B cell (primary cell): ENCODE data around the gene LSMEM2. TPM values are rescaled to one million over a fixed set of nuclear protein-coding genes. Genes with fewer than 3 reads are reported as not detected.
A peak's percentile ranks its signal among the peaks of the same experiment; 100 is the strongest.

Experiments
- ATAC-seq: fragments of 200-7000 bp; cut with Tn5 transposase; one replicate; pipeline ENCODE4 v1.10.0; 2021; ENCODE audit warnings: low read depth, mild to moderate bottlenecking, moderate number of reproducible peaks, moderate library complexity
- CTCF ChIA-PET: fragments of 350-600 bp; sonication (Branson Sonifier 250); formaldehyde crosslinking; loops from one replicate; lab custom pipeline; 2021; ENCODE audit warnings: antibody characterized with exemption, inconsistent platforms; lab: Charles Lee
- POLR2A ChIA-PET: fragments of 350-600 bp; sonication (Branson Sonifier 250); formaldehyde crosslinking; loops from one replicate; lab custom pipeline; 2021; ENCODE audit warnings: antibody characterized with exemption; lab: Charles Lee
- DNase-seq: peaks from one replicate; pipeline ENCODE4 v3.0.0; 2013
- H2AFZ ChIP-seq: 2 replicates; pipeline ENCODE4 v1.6.1; 2012; ENCODE audit warnings: mild to moderate bottlenecking, low read depth, low read length; ENCODE audit not compliant: insufficient read depth, poor library complexity, severe bottlenecking
- H3K27ac ChIP-seq, 2 donors: 1 replicate in 1 of 2; 2 replicates in 1 of 2; pipeline ENCODE4 v1.5.1; 2012 to 2013; ENCODE audit warnings: low read length in 2 of 2, mild to moderate bottlenecking in 2 of 2, moderate library complexity in 1 of 2
- H3K27me3 ChIP-seq, 4 experiments: fragments of 200-600 bp in 1 of 4; sonication (generic) in 1 of 4; replicated peaks in 1 of 4; 1 replicate in 2 of 4; 2 replicates in 2 of 4; pipeline versions ENCODE4 v1.6.1 to v1.7.0; 2013 to 2016; ENCODE audit warnings: low read length in 3 of 4, mild to moderate bottlenecking in 2 of 4, mixed read lengths in 1 of 4, moderate library complexity in 1 of 4; ENCODE audit not compliant: insufficient read depth in 4 of 4, control insufficient read depth in 3 of 4; ENCODE audit errors: control extremely low read depth in 1 of 4
- H3K36me3 ChIP-seq, 2 experiments: replicated peaks in 1 of 2; 1 replicate in 1 of 2; 2 replicates in 1 of 2; pipeline versions ENCODE4 v1.6.1 to v1.7.1; 2013; ENCODE audit warnings: low read length in 1 of 2; ENCODE audit not compliant: insufficient read depth in 2 of 2, control insufficient read depth in 1 of 2; ENCODE audit errors: control extremely low read depth in 1 of 2, extremely low read depth in 1 of 2
- H3K4me1 ChIP-seq, 2 donors: fragments of 200-600 bp in 1 of 2; sonication (generic) in 1 of 2; 1 replicate in 1 of 2; 2 replicates in 1 of 2; pipeline versions ENCODE4 v1.5.1 to v1.6.1; 2013 to 2017; ENCODE audit warnings: low read length in 2 of 2; ENCODE audit not compliant: control insufficient read depth in 2 of 2, insufficient read depth in 2 of 2
- H3K4me2 ChIP-seq: replicated peaks from 2 replicates; pipeline ENCODE3; 2012; ENCODE audit warnings: mild to moderate bottlenecking, low read depth, low read length; ENCODE audit not compliant: poor library complexity, severe bottlenecking
- H3K4me3 ChIP-seq, 5 experiments: fragments of 200-600 bp in 1 of 5; sonication (generic) in 1 of 5; 1 replicate in 3 of 5; 2 replicates in 2 of 5; pipeline versions ENCODE4 v1.5.1 to v1.7.0; 2011 to 2016; ENCODE audit warnings: low read length in 4 of 5, mild to moderate bottlenecking in 4 of 5, low read depth in 2 of 5, control low read depth in 1 of 5, moderate library complexity in 1 of 5; ENCODE audit not compliant: insufficient read depth in 1 of 5; ENCODE audit errors: control extremely low read depth in 1 of 5, extremely low read depth in 1 of 5
- H3K79me2 ChIP-seq: fragments of 200-600 bp; sonication (generic); one replicate; pipeline ENCODE4 v1.6.0; 2016; ENCODE audit warnings: low read length; ENCODE audit not compliant: control insufficient read depth, insufficient read depth
- H3K9ac ChIP-seq: fragments of 200-600 bp; sonication (generic); 2 replicates; pipeline ENCODE4 v1.6.1; 2017; ENCODE audit warnings: mild to moderate bottlenecking, low read length, moderate library complexity
- H3K9me3 ChIP-seq, 3 donors: one replicate each; pipeline versions ENCODE4 v1.6.1 to v1.7.1; 2013; ENCODE audit warnings: low read length in 2 of 3; ENCODE audit not compliant: control insufficient read depth in 2 of 3, insufficient read depth in 1 of 3; ENCODE audit errors: control extremely low read depth in 1 of 3
- H4K20me1 ChIP-seq: 2 replicates; pipeline ENCODE4 v1.6.0; 2012; ENCODE audit warnings: mild to moderate bottlenecking, low read length; ENCODE audit not compliant: insufficient read depth, control insufficient read depth, poor library complexity, severe bottlenecking
- H3K27ac Mint-ChIP-seq: one replicate; pipeline ENCODE4 v1.8.0; 2021; ENCODE audit warnings: mixed read lengths
- H3K27me3 Mint-ChIP-seq: one replicate; pipeline ENCODE4 v1.8.0; 2021; ENCODE audit warnings: mixed read lengths
- H3K4me1 Mint-ChIP-seq: one replicate; pipeline ENCODE4 v1.8.0; 2021; ENCODE audit warnings: mixed read lengths
- H3K4me3 Mint-ChIP-seq: one replicate; pipeline ENCODE4 v1.8.0; 2021; ENCODE audit warnings: mixed read lengths
- H3K9me3 Mint-ChIP-seq: one replicate; pipeline ENCODE4 v1.8.0; 2022; ENCODE audit warnings: mixed read lengths; ENCODE audit not compliant: insufficient read depth
- CTCF ChIP-seq: fragments of 200-600 bp; IDR thresholded peaks from one replicate; pipeline ENCODE4 v1.8.0; 2022; ENCODE audit warnings: antibody characterized with exemption, mild to moderate bottlenecking
- EZH2 ChIP-seq: IDR thresholded peaks from 2 replicates; pipeline ENCODE4 v1.6.1; 2012; ENCODE audit warnings: borderline replicate concordance, low read depth, mild to moderate bottlenecking, moderate library complexity, low read length; ENCODE audit not compliant: insufficient read depth, poor library complexity, severe bottlenecking
- WGBS: methylation state at CpG from one replicate; pipeline ENCODE4 v1.1.5; 2013; ENCODE audit warnings: missing lambda C conversion rate; ENCODE audit not compliant: insufficient coverage; 5-methylcytosine and 5-hydroxymethylcytosine counted together
- intact Hi-C: fragments of 100-400 bp; cut with micrococcal nuclease; formaldehyde crosslinking; loops from one replicate; pipeline ENCODE4 v1.10.0; 2022
- polyA plus RNA-seq: library from polyadenylated mRNA; depleted of rRNA; stranded (reverse); fragments of >200 nt; gene quantifications from 2 replicates; pipeline ENCODE4 v1.2.3, GENCODE V29; 2012
- total RNA-seq, 2 donors: library from RNA; stranded (reverse); fragments of 120-200 nt in 1 of 2; gene quantifications; 1 replicate in 1 of 2; 2 replicates in 1 of 2; pipeline versions ENCODE4 v1.2.3 to v1.2.4, GENCODE V29; 2013 to 2022

The LSMEM2 gene
- total and polyA plus RNA-seq, 2 donors (not counting 1 experiment from before 2014, with no cell fraction given), result not detected

DNA sequence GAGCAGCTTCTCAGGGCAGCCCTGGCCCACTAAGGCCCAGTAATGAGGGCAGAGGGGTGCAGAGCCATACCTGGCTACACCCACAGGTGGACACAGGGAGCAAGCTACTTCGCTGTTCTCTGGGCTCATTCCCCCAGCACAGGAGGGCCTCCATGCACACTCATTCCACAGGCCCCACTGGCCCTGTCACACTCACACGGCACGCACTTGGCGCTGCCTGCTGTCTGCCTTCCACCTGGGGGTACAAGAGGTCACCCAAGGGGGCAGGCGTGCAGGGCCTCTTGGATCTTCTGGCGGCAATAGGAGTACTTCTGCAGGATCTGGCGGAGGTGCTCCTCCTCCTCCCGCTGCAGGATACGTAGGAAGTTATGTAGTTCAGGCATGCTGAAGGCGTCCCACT, 51.4 kb downstream of the LSMEM2 start:
- H3K4me1 Mint-ChIP-seq, result peaks cover 30% of the 10 kb centered on the region
- no peak for ATAC-seq
- H3K4me3 ChIP-seq, result no peak overlapping the region
- no peak overlapping the region for H3K9ac ChIP-seq
- no peak overlapping the region for H2AFZ ChIP-seq
- H3K27ac ChIP-seq, result no peak overlapping the region
- POLR2A ChIA-PET, result interaction anchor here (0.7 to 2.9 kb wide), 2 partner anchors 10 to 1170 kb away, joined by 6 to 9 read pairs; partner anchors contain the start of gene RASSF1
- 94% methylated on average over 10 of the region's 10 CpGs for WGBS
- intact Hi-C loops, result no loop called here
- peaks cover 63% of the 10 kb centered on the region for H3K79me2 ChIP-seq
- CTCF ChIA-PET, result no interaction called here
- no peak overlapping the region for H3K4me2 ChIP-seq
- no peaks in the 10 kb centered on the region for H3K27me3 ChIP-seq
- no peaks in the 10 kb centered on the region for H3K9me3 ChIP-seq
- DNase-seq, result no peak
- peak overlapping the region; percentile 26 for H3K27ac Mint-ChIP-seq
- peaks cover 14 to 36% of the 10 kb centered on the region in 2 donors for H3K4me1 ChIP-seq
- no peak overlapping the region for H3K4me3 Mint-ChIP-seq
- H4K20me1 ChIP-seq, result peaks cover 48% of the 10 kb centered on the region
- peaks cover 0 to 57% of the 10 kb centered on the region in 2 experiments for H3K36me3 ChIP-seq
- no peaks in the 10 kb centered on the region for H3K27me3 Mint-ChIP-seq
- no peak for TF ChIP-seq EZH2
- TF ChIP-seq CTCF, result no peak
- H3K9me3 Mint-ChIP-seq, result no peaks in the 10 kb centered on the region

DNA sequence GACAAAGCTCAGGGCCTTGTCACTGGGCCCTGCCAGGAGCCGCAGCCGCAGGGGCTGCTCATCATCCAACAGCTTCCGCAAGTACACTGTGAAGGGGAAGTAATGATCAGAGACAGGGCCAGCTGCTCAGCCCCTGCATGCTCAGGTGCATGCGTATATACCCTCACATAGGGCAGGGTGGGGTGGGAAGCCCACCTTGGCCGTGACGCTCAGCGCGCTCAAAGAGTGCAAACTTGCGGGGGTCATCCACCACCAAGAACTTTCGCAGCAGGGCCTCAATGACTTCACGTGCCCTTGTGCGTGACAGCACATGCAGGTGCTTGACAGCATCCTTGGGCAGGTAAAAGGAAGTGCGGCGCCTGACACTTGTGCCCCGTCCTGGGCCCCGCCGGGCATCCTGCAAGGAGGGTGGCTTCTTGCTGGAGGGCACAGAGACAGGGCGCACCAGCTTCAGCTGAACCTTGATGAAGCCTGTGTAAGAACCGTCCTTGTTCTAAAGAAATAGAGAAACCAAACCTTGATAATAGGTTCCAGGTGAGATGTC, 52.5 kb downstream of the LSMEM2 start:
- POLR2A ChIA-PET, result interaction anchor here (0.7 kb wide), 1 partner anchor 12 kb away, joined by 4 read pairs; no protein-coding TSS in a partner anchor
- no peak overlapping the region for H2AFZ ChIP-seq
- H3K4me3 ChIP-seq, result no peak overlapping the region
- DNase-seq, result no peak
- no peak for ATAC-seq
- H3K27me3 ChIP-seq, result no peaks in the 10 kb centered on the region
- peaks cover 23 to 47% of the 10 kb centered on the region in 2 donors for H3K4me1 ChIP-seq
- no peaks in the 10 kb centered on the region for H3K9me3 ChIP-seq
- peaks cover 68% of the 10 kb centered on the region for H3K79me2 ChIP-seq
- CTCF ChIA-PET, result interaction anchor here (0.7 to 1.4 kb wide), 2 partner anchors 15 to 19 kb away, joined by 3 read pairs; partner anchors contain the start of genes CYB561D2 and NPRL2
- no peak overlapping the region for H3K27ac Mint-ChIP-seq
- H3K36me3 ChIP-seq, result peaks cover 0 to 53% of the 10 kb centered on the region in 2 experiments
- peaks cover 35% of the 10 kb centered on the region for H3K4me1 Mint-ChIP-seq
- no peak overlapping the region for H3K4me2 ChIP-seq
- no peak overlapping the region for H3K4me3 Mint-ChIP-seq
- TF ChIP-seq CTCF (no peak), EZH2 (no peak)
- no peak overlapping the region for H3K9ac ChIP-seq
- H4K20me1 ChIP-seq, result peaks cover 54% of the 10 kb centered on the region
- no peaks in the 10 kb centered on the region for H3K27me3 Mint-ChIP-seq
- no peaks in the 10 kb centered on the region for H3K9me3 Mint-ChIP-seq
- intact Hi-C loops, result no loop called here
- 99% methylated on average over 17 of the region's 19 CpGs for WGBS
- H3K27ac ChIP-seq, result no peak overlapping the region
